ENCODE data around the gene CEP250. TPM values are rescaled to one million over a fixed set of nuclear protein-coding genes. Genes with fewer than 3 reads are reported as not detected.

CEP250 gene
- polyA plus RNA-seq, 1 donor (not counting 4 experiments of a cell fraction or from before 2014, with no cell fraction given) = 8.1 TPM

DNA sequence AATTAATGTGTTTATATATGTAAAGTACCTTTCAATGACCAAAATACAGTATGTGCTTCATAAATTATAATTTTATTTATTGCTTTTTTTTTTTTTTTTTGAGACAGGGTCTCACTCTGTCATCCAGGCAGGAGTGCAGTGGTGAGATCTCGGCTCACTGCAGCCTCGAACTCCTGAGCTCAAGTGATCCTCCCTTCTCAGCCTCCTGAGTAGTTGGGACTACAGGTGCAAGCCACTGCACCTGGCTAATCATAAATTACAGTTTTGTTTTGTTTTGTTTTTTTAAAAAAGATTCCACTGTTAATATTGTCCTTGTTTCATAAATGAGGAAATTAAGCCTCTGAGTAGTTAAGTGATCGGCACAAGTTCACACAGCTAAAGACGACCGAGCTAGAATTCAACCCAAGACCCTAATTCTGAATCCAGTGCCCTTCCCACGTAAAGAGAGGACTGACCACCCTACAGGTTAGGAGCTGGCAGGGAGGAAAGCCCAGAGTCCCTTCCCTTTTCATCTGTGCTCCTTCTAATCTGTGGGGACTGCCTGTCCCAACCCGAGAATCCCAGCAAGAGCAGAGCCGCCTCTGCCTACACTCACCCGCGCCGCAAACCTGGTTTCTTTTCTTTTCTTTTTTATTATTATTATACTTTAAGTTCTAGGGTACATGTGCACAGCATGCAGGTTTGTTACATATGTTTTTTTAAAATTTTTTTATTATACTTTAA is 8.9 kb upstream of the CEP250 start:
- FAIRE-seq = no peak
- no peak overlapping the region for H3K27ac ChIP-seq (ENCODE audit: control insufficient read depth, insufficient read depth, low read length)

DNA sequence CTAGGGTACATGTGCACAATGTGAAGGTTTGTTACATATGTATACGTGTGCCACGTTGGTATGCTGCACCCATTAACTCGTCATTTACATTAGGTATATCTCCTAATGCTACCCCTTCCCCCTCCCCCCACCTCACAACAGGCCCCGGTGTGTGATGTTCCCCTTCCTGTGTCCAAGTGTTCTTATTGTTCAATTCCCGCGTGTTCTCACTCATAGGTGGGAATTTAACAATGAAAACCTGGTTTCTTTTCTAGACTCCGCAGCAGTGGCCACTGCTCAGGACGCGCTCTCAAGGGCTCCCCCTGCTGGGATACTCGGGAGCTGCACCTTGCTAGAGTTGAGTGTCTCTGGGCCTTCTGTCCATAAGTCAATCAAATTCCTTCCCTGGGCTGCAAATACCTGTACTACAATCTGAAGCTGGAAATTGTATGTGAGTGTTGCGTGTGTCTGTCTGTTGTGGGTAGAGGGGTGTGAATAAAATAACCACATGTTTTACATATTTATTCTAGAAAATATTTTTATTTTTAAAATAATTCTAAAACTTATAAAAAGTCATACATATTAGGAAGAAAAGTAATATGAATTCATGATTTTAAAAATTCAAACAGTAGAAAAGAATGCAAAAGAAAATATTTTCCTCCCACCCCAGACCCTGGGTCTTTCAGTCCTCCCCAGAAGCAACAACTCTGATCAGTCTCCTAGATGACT is 8.2 kb upstream of the CEP250 start:
- Histone ChIP-seq H3K9me1 (ENCODE audit: control insufficient read depth, extremely low read depth, insufficient read depth, low read length) (no peaks in the 10 kb centered on the region), H4K20me1 (ENCODE audit: control insufficient read depth, extremely low read depth, insufficient read depth, low read length) (no peaks in the 10 kb centered on the region), H3K27me3 (ENCODE audit: control insufficient read depth, extremely low read depth, insufficient read depth, low read length) (no peaks in the 10 kb centered on the region), H2AFZ (ENCODE audit: control insufficient read depth, low read length) (no peak overlapping the region), H3K36me3 (ENCODE audit: control insufficient read depth in 2 of 2, extremely low read depth in 1 of 2, insufficient read depth in 2 of 2, low read length in 2 of 2) (no peaks in the 10 kb centered on the region), H3K4me2 (ENCODE audit: control insufficient read depth, extremely low read depth, insufficient read depth, low read depth, low read length) (peak overlapping the region; percentile 41), H3K9me3 (ENCODE audit: control insufficient read depth, low read depth, low read length) (no peaks in the 10 kb centered on the region), H3K79me2 (ENCODE audit: control insufficient read depth, insufficient read depth, low read length) (no peaks in the 10 kb centered on the region), H3K27ac (ENCODE audit: control insufficient read depth, insufficient read depth, low read length) (no peak overlapping the region), H3K4me3 (ENCODE audit: control insufficient read depth in 2 of 3, extremely low read depth in 1 of 3, insufficient read depth in 2 of 3, low read depth in 1 of 3, low read length in 3 of 3) (peak overlapping the region in 1 of 3 experiments; percentile 4), H3K4me1 (ENCODE audit: control insufficient read depth, extremely low read depth, insufficient read depth, low read length) (peaks cover 27% of the 10 kb centered on the region), H3K9ac (ENCODE audit: control insufficient read depth, extremely low read depth, insufficient read depth, low read length) (no peak overlapping the region)
- TF ChIP-seq EZH2 (IDR thresholded peaks at IDR 0.05; ENCODE audit: low read length) = no peak
- TF ChIP-seq, protein P1, sequence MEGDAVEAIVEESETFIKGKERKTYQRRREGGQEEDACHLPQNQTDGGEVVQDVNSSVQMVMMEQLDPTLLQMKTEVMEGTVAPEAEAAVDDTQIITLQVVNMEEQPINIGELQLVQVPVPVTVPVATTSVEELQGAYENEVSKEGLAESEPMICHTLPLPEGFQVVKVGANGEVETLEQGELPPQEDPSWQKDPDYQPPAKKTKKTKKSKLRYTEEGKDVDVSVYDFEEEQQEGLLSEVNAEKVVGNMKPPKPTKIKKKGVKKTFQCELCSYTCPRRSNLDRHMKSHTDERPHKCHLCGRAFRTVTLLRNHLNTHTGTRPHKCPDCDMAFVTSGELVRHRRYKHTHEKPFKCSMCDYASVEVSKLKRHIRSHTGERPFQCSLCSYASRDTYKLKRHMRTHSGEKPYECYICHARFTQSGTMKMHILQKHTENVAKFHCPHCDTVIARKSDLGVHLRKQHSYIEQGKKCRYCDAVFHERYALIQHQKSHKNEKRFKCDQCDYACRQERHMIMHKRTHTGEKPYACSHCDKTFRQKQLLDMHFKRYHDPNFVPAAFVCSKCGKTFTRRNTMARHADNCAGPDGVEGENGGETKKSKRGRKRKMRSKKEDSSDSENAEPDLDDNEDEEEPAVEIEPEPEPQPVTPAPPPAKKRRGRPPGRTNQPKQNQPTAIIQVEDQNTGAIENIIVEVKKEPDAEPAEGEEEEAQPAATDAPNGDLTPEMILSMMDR (optimal IDR thresholded peaks at IDR 0.05 in 1 of 3, IDR thresholded peaks at IDR 0.05 in 1 of 3, conservative IDR thresholded peaks at IDR 0.05 in 1 of 3; ENCODE audit: extremely low read depth in 1 of 3, insufficient read depth in 2 of 3, low read length in 3 of 3) = peak; percentile 82 to 96 (median 94)
- DNase-seq (ENCODE audit: low read depth, low spot score) = no peak
- dilution Hi-C loops (cut with MboI; ENCODE audit: extremely low pct_ligation_motif_present, low sequenced_read_pairs) = no loop called here
- FAIRE-seq = peak; percentile 69

More for the DNA sequence above, 8.9 kb upstream of the CEP250 start:
- no peak overlapping the region for H3K4me2 ChIP-seq (ENCODE audit: control insufficient read depth, extremely low read depth, insufficient read depth, low read depth, low read length)
- dilution Hi-C loops (cut with MboI; ENCODE audit: extremely low pct_ligation_motif_present, low sequenced_read_pairs) = no loop called here
- no peaks in the 10 kb centered on the region for H3K9me1 ChIP-seq (ENCODE audit: control insufficient read depth, extremely low read depth, insufficient read depth, low read length)
- peaks cover 20% of the 10 kb centered on the region for H3K4me1 ChIP-seq (ENCODE audit: control insufficient read depth, extremely low read depth, insufficient read depth, low read length)
- no peak for TF ChIP-seq EZH2 (IDR thresholded peaks at IDR 0.05; ENCODE audit: low read length)
- TF ChIP-seq, protein P1 (optimal IDR thresholded peaks at IDR 0.05 in 1 of 3, IDR thresholded peaks at IDR 0.05 in 1 of 3, conservative IDR thresholded peaks at IDR 0.05 in 1 of 3; ENCODE audit: extremely low read depth in 1 of 3, insufficient read depth in 2 of 3, low read length in 3 of 3) = no peak
- H3K79me2 ChIP-seq (ENCODE audit: control insufficient read depth, insufficient read depth, low read length) = no peaks in the 10 kb centered on the region
- H2AFZ ChIP-seq (ENCODE audit: control insufficient read depth, low read length) = peak overlapping the region; percentile 63
- H3K27me3 ChIP-seq (ENCODE audit: control insufficient read depth, extremely low read depth, insufficient read depth, low read length) = no peaks in the 10 kb centered on the region
- no peaks in the 10 kb centered on the region for H4K20me1 ChIP-seq (ENCODE audit: control insufficient read depth, extremely low read depth, insufficient read depth, low read length)
- no peak overlapping the region for H3K9ac ChIP-seq (ENCODE audit: control insufficient read depth, extremely low read depth, insufficient read depth, low read length)
- no peaks in the 10 kb centered on the region for H3K36me3 ChIP-seq (ENCODE audit: control insufficient read depth in 2 of 2, extremely low read depth in 1 of 2, insufficient read depth in 2 of 2, low read length in 2 of 2)
- DNase-seq (ENCODE audit: low read depth, low spot score) = no peak
- no peaks in the 10 kb centered on the region for H3K9me3 ChIP-seq (ENCODE audit: control insufficient read depth, low read depth, low read length)
- H3K4me3 ChIP-seq (ENCODE audit: control insufficient read depth in 2 of 3, extremely low read depth in 1 of 3, insufficient read depth in 2 of 3, low read depth in 1 of 3, low read length in 3 of 3) = no peak overlapping the region
